Stimulated activated naive B cell treated with anti-CD40 and anti-IgM and Interleukin-4, amounts not matched to agents 10 μg/mL and 1 μg/mL and 100 μg/mL, for 72 hours (primary cell): ENCODE data around the gene OTUD3.

Experiments
- ATAC-seq, 2 donors: fragments of 150-1000 bp; cut with Tn5 transposase; replicated peaks; 2 replicates each; pipeline ENCODE4 v1.10.0; 2021; ENCODE audit warnings: moderate library complexity in 1 of 2
- DNase-seq: peaks from one replicate; pipeline ENCODE4 v3.0.0; 2021
- H3K27ac Mint-ChIP-seq: one replicate; pipeline ENCODE4 v1.8.0; 2022; ENCODE audit warnings: mild to moderate bottlenecking, mixed read lengths
- H3K27me3 Mint-ChIP-seq, 2 donors: one replicate each; pipeline ENCODE4 v1.8.0; 2022; ENCODE audit warnings: mixed read lengths in 2 of 2
- H3K36me3 Mint-ChIP-seq, 2 donors: one replicate each; pipeline ENCODE4 v1.8.0; 2022; ENCODE audit warnings: mixed read lengths in 2 of 2, mild to moderate bottlenecking in 1 of 2
- H3K4me1 Mint-ChIP-seq, 2 donors: one replicate each; pipeline ENCODE4 v1.8.0; 2022; ENCODE audit warnings: mixed read lengths in 2 of 2, mild to moderate bottlenecking in 1 of 2
- H3K4me3 Mint-ChIP-seq, 2 donors: one replicate each; pipeline ENCODE4 v1.8.0; 2022; ENCODE audit warnings: mild to moderate bottlenecking in 2 of 2, mixed read lengths in 2 of 2, moderate library complexity in 1 of 2
- H3K9me3 Mint-ChIP-seq, 2 donors: one replicate each; pipeline ENCODE4 v1.8.0; 2022; ENCODE audit warnings: mixed read lengths in 2 of 2, mild to moderate bottlenecking in 1 of 2

The OTUD3 gene

GRCh38 chr1:19936061-19936750 is 54.0 kb downstream of the OTUD3 start:
- peaks cover 20 to 21% of the 10 kb centered on the region in 2 donors for H3K9me3 Mint-ChIP-seq
- peak; percentile 94 to 95 for ATAC-seq
- DNase-seq, result no peak
- H3K4me3 Mint-ChIP-seq, result no peak overlapping the region
- peaks cover 5 to 7% of the 10 kb centered on the region in 2 donors for H3K4me1 Mint-ChIP-seq
- H3K36me3 Mint-ChIP-seq, result peaks cover 4 to 10% of the 10 kb centered on the region in 2 donors
- H3K27ac Mint-ChIP-seq, result peak overlapping the region; percentile 66
- H3K27me3 Mint-ChIP-seq, result peaks cover 5% of the 10 kb centered on the region in 2 donors

GRCh38 chr1:19938472-19938871 is 56.3 kb downstream of the OTUD3 start:
- Mint-ChIP-seq H3K4me1 (peaks cover 5 to 7% of the 10 kb centered on the region in 2 donors), H3K36me3 (no peaks in the 10 kb centered on the region), H3K27me3 (peaks cover 0 to 6% of the 10 kb centered on the region in 2 donors), H3K9me3 (peaks cover 4 to 6% of the 10 kb centered on the region in 2 donors), H3K4me3 (no peak overlapping the region), H3K27ac (no peak overlapping the region)
- no peak for DNase-seq
- no peak for ATAC-seq

GRCh38 chr1:19940486-19941205 is 58.5 kb downstream of the OTUD3 start:
- DNase-seq (no peak), ATAC-seq (no peak)
- H3K27me3 Mint-ChIP-seq, result peaks cover 11 to 14% of the 10 kb centered on the region in 2 donors
- no peak overlapping the region for H3K4me3 Mint-ChIP-seq
- H3K4me1 Mint-ChIP-seq, result peaks cover 5 to 7% of the 10 kb centered on the region in 2 donors
- H3K27ac Mint-ChIP-seq, result no peak overlapping the region
- H3K36me3 Mint-ChIP-seq, result no peaks in the 10 kb centered on the region
- H3K9me3 Mint-ChIP-seq, result peaks cover 0 to 4% of the 10 kb centered on the region in 2 donors

DNA sequence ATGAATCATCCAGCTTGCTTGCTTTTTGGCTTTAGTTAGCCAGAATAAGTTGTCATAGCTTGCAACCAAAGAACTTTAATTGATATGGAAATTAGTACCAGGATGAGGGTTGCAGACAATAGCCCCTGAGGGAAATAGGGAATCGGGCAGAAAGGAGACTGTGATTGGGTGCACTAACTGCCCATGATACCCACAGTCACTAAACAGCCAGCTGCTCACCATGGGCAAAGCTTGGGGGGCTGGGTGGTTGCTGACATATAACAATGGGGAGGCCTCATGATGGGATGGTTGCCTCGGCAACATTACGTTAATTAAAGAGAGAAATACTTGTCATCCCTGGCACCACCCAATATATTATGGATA is 59.0 kb downstream of the OTUD3 start:
- Mint-ChIP-seq H3K9me3 (peaks cover 0 to 4% of the 10 kb centered on the region in 2 donors), H3K4me3 (no peak overlapping the region), H3K36me3 (no peaks in the 10 kb centered on the region), H3K4me1 (peaks cover 3% of the 10 kb centered on the region in 2 donors), H3K27me3 (peaks cover 14 to 15% of the 10 kb centered on the region in 2 donors), H3K27ac (no peak overlapping the region)
- ATAC-seq, result no peak
- no peak for DNase-seq

DNA sequence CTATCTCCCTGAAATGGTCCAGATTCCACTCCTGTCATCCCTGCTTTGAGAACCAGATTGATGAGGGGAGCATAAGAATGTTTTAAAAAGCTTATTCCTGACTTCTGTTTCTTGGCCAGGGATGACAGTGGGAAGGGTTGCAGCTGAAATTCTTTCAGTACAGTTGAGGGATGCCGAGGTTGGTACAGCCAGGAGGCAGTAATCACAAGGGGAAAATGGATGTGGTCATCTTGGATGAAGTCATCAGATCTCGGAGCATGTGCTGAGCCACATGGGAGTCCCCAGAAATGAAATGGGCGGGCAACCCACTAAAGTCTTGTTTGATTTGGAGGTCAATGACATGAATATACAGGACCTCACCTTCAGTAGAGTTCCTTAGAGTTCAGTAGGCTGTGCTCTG is 59.9 kb downstream of the OTUD3 start:
- H3K36me3 Mint-ChIP-seq, result no peaks in the 10 kb centered on the region
- H3K27me3 Mint-ChIP-seq, result peaks cover 14 to 23% of the 10 kb centered on the region in 2 donors
- no peak overlapping the region for H3K4me3 Mint-ChIP-seq
- H3K4me1 Mint-ChIP-seq, result no peaks in the 10 kb centered on the region
- H3K27ac Mint-ChIP-seq, result no peak overlapping the region
- DNase-seq, result no peak
- ATAC-seq, result no peak
- peaks cover 0 to 4% of the 10 kb centered on the region in 2 donors for H3K9me3 Mint-ChIP-seq

DNA sequence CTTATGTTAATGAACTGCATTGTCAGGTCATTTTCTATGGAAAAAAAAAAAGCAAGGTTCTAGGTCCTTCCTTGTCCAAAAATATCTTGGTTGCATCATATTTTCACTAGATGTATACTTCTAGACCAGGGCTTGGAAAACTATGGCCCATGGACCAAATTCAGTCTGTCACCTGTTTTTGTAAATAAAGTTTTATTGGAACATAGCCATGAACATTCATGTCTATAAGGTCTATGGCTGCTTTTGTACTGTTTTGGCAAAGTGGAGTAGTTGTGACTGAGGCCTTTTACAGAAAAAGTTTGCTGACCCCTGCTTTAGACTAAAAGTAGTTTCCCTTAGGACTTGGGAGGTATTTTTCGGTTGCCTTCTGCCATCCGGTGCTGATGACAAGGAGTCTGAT is 60.5 kb downstream of the OTUD3 start:
- Mint-ChIP-seq H3K9me3 (peaks cover 0 to 4% of the 10 kb centered on the region in 2 donors), H3K4me3 (no peak overlapping the region), H3K27ac (no peak overlapping the region), H3K36me3 (no peaks in the 10 kb centered on the region), H3K27me3 (peaks cover 14 to 23% of the 10 kb centered on the region in 2 donors), H3K4me1 (no peaks in the 10 kb centered on the region)
- ATAC-seq (no peak), DNase-seq (no peak)

GRCh38 chr1:19945914-19946313 is 63.7 kb downstream of the OTUD3 start:
- H3K9me3 Mint-ChIP-seq, result no peaks in the 10 kb centered on the region
- H3K27me3 Mint-ChIP-seq, result peaks cover 22 to 43% of the 10 kb centered on the region in 2 donors
- H3K4me3 Mint-ChIP-seq, result no peak overlapping the region
- no peaks in the 10 kb centered on the region for H3K36me3 Mint-ChIP-seq
- no peak for ATAC-seq
- no peak overlapping the region for H3K27ac Mint-ChIP-seq
- H3K4me1 Mint-ChIP-seq, result no peaks in the 10 kb centered on the region
- DNase-seq, result no peak

- Mint-ChIP-seq H3K27me3 (peaks cover 18 to 43% of the 10 kb centered on the region in 2 donors), H3K27ac (no peak overlapping the region), H3K4me1 (no peaks in the 10 kb centered on the region), H3K4me3 (no peak overlapping the region), H3K9me3 (no peaks in the 10 kb centered on the region), H3K36me3 (no peaks in the 10 kb centered on the region)
- ATAC-seq (no peak), DNase-seq (no peak)
These were observed 64.1 kb downstream of the OTUD3 start for GRCh38 chr1:19946331-19946751.

- Mint-ChIP-seq H3K4me1 (no peaks in the 10 kb centered on the region), H3K36me3 (no peaks in the 10 kb centered on the region), H3K9me3 (no peaks in the 10 kb centered on the region), H3K4me3 (no peak overlapping the region), H3K27me3 (peaks cover 18 to 43% of the 10 kb centered on the region in 2 donors), H3K27ac (no peak overlapping the region)
- ATAC-seq, result no peak
- no peak for DNase-seq
These were observed 64.8 kb downstream of the OTUD3 start for GRCh38 chr1:19946971-19947370.

GRCh38 chr1:19949016-19949415 is 66.8 kb downstream of the OTUD3 start:
- Mint-ChIP-seq H3K27ac (no peak overlapping the region), H3K4me3 (no peak overlapping the region), H3K27me3 (peaks cover 35 to 57% of the 10 kb centered on the region in 2 donors), H3K36me3 (peaks cover 0 to 2% of the 10 kb centered on the region in 2 donors), H3K9me3 (peaks cover 4 to 6% of the 10 kb centered on the region in 2 donors), H3K4me1 (peaks cover 2 to 4% of the 10 kb centered on the region in 2 donors)
- ATAC-seq (no peak), DNase-seq (no peak)

DNA sequence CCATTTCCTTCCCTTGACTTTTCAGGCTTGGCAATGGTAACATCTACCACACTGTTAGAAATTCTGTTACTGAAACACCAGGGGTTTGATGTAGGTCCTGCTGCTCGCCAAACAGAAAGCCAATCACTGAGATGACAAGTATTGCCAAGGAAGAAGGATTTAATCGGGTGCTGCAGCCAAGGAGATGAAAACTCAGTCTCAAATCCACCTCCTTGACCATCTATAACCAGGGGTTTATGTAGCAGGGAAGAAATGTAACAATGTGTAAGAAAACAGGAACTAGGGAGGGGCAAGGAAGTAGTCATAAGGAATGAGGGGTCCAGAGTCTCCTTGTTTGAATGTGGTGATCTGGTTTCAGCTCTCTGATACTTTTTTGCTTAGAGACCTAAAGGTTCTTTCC is 71.9 kb downstream of the OTUD3 start:
- Mint-ChIP-seq H3K9me3 (peaks cover 8 to 9% of the 10 kb centered on the region in 2 donors), H3K27ac (no peak overlapping the region), H3K4me1 (peaks cover 14 to 22% of the 10 kb centered on the region in 2 donors), H3K27me3 (peaks cover 44 to 47% of the 10 kb centered on the region in 2 donors), H3K36me3 (peaks cover 0 to 3% of the 10 kb centered on the region in 2 donors), H3K4me3 (no peak overlapping the region)
- ATAC-seq (peak in 1 of 2 donors; percentile 39), DNase-seq (no peak)

GRCh38 chr1:19955534-19956170 is 73.5 kb downstream of the OTUD3 start:
- no peak overlapping the region for H3K4me3 Mint-ChIP-seq
- H3K4me1 Mint-ChIP-seq, result peaks cover 16 to 25% of the 10 kb centered on the region in 2 donors
- H3K9me3 Mint-ChIP-seq, result peaks cover 8 to 10% of the 10 kb centered on the region in 2 donors
- DNase-seq (no peak), ATAC-seq (peak in 1 of 2 donors; percentile 33)
- H3K27ac Mint-ChIP-seq, result no peak overlapping the region
- peaks cover 37 to 41% of the 10 kb centered on the region in 2 donors for H3K27me3 Mint-ChIP-seq
- peaks cover 0 to 3% of the 10 kb centered on the region in 2 donors for H3K36me3 Mint-ChIP-seq

DNA sequence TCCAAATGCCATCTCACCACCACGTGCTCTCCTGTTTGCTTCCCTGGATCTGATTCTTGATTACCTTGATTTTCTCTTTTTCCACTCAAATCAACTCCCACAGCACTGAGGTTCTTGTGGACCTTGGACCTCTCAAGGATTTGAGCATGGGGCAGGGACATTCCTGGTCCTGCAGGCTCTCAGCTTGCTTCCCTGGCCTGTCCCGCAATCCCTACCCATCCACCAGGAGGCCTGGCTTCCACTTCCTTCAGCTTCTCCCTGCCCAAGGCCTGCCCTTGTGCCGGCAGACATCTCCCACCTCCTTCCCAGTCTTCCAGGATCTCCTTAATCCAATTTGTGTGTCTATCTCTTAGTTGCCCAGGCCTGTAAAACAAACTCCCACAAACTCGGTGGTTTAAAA is 75.6 kb downstream of the OTUD3 start:
- Mint-ChIP-seq H3K27me3 (peaks cover 41 to 47% of the 10 kb centered on the region in 2 donors), H3K36me3 (peaks cover 3 to 4% of the 10 kb centered on the region in 2 donors), H3K27ac (no peak overlapping the region), H3K4me1 (peaks cover 22 to 30% of the 10 kb centered on the region in 2 donors), H3K4me3 (no peak overlapping the region), H3K9me3 (peaks cover 8 to 9% of the 10 kb centered on the region in 2 donors)
- no peak for DNase-seq
- no peak for ATAC-seq

DNA sequence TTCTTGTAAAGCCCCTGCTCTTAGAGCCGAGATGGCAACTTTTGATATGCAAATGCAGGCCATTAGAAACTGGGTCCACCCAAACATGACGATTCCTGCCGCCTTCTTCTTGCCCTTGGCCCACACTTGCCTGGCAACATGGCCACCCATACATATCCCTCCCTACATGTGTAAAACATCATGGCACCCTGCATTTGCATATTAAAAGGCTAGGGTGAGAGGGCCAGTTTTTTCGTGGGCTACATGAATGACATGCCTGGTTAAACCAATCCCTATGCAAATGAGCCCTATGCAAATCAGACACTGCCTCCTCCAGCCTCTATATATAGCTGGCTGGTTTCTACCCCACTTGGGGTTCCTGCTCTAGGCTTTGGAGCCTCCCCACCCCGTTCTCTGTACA is 78.4 kb downstream of the OTUD3 start:
- no peak overlapping the region for H3K4me3 Mint-ChIP-seq
- no peak overlapping the region for H3K27ac Mint-ChIP-seq
- peaks cover 5 to 12% of the 10 kb centered on the region in 2 donors for H3K9me3 Mint-ChIP-seq
- peaks cover 44 to 50% of the 10 kb centered on the region in 2 donors for H3K27me3 Mint-ChIP-seq
- H3K36me3 Mint-ChIP-seq, result peaks cover 3 to 4% of the 10 kb centered on the region in 2 donors
- peaks cover 13 to 16% of the 10 kb centered on the region in 2 donors for H3K4me1 Mint-ChIP-seq
- peak; percentile 72 to 86 for ATAC-seq
- peak; percentile 9 for DNase-seq
